ENCODE measurements around the gene KCND2. TPM values are rescaled to one million over a fixed set of nuclear protein-coding genes. Genes with fewer than 3 reads are reported as not detected.

Gene KCND2
- polyA plus RNA-seq, 1 of the 3 experiments (the other 2 are of a cell fraction): not detected

- Histone ChIP-seq H3K79me2 (ENCODE audit: insufficient read depth) (no peaks in the 10 kb centered on the region; the same call in 1 of the 2 replicates), H3K27ac (ENCODE audit: low read depth in 2 of 2, low read length in 1 of 2) (no peak overlapping the region), H4K20me1 (ENCODE audit: insufficient read depth) (no peaks in the 10 kb centered on the region), H3K27me3 (ENCODE audit: insufficient read depth) (no peaks in the 10 kb centered on the region; the same call in 1 of the 2 replicates), H3K9ac (no peak overlapping the region), H2AFZ (ENCODE audit: low read depth) (no peak overlapping the region), H3K9me3 (no peaks in the 10 kb centered on the region), H3K9me2 (no peaks in the 10 kb centered on the region), H3K4me2 (no peak overlapping the region), H3K4me1 (ENCODE audit: control insufficient read depth in 1 of 2, insufficient read depth in 2 of 2, low read depth in 1 of 2, low read length in 1 of 2) (no peaks in the 10 kb centered on the region), H3F3A (replicated peaks; ENCODE audit: insufficient read depth) (no peaks in the 10 kb centered on the region), H3K4me3 (ENCODE audit: low read depth in 2 of 2, low read length in 1 of 2) (no peak overlapping the region), H3K36me3 (replicated peaks in 1 of 2; ENCODE audit: control insufficient read depth in 1 of 2, insufficient read depth in 2 of 2, low read length in 1 of 2) (no peaks in the 10 kb centered on the region)
- POLR2A ChIA-PET: no interaction called here
- DNase-seq: no peak
- CTCF ChIA-PET: interaction anchor here (0.8 to 3.5 kb wide), 4 partner anchors 13 to 803 kb away, joined by 3 to 16 read pairs (median 3); no protein-coding TSS in a partner anchor
- 18% methylated on average over 3 of the region's 3 CpGs for WGBS (ENCODE audit: low lambda C conversion rate)
- TF ChIP-seq RXRA (IDR thresholded peaks at IDR 0.05; ENCODE audit: borderline replicate concordance, low read depth) (no peak), RFX5 (IDR thresholded peaks at IDR 0.05; ENCODE audit: low read length) (no peak), TAF1 (IDR thresholded peaks at IDR 0.05; ENCODE audit: borderline replicate concordance, low read depth, low read length) (no peak)
These were observed 465.8 kb downstream of the KCND2 start for GRCh38 chr7:120738816-120739215.

GRCh38 chr7:120740348-120740747, 467.4 kb downstream of the KCND2 start:
- no peak for DNase-seq

More at GRCh38 chr7:120740348-120740747, 467.4 kb downstream of the KCND2 start:
- ChIA-PET POLR2A (no interaction called here), CTCF (interaction anchor here (3.5 kb wide), 1 partner anchor 16 kb away, joined by 16 read pairs; no protein-coding TSS in a partner anchor)
- no peak for TF ChIP-seq JUND (IDR thresholded peaks at IDR 0.05)
- TF ChIP-seq ZBTB33 (IDR thresholded peaks at IDR 0.05; ENCODE audit: borderline replicate concordance, low read depth): no peak
- TF ChIP-seq MEF2A (IDR thresholded peaks at IDR 0.05; ENCODE audit: borderline replicate concordance, low read depth): no peak
- TF ChIP-seq MAX (IDR thresholded peaks at IDR 0.05; ENCODE audit: low read depth): no peak
- no peak for TF ChIP-seq FOSL2 (IDR thresholded peaks at IDR 0.05; ENCODE audit: borderline replicate concordance, low read depth)
- TF ChIP-seq USF2 (IDR thresholded peaks at IDR 0.05; ENCODE audit: borderline replicate concordance, low read depth, low read length): no peak
- no peak for TF ChIP-seq TEAD4 (IDR thresholded peaks at IDR 0.05; ENCODE audit: borderline replicate concordance, insufficient read depth)
- no peak for TF ChIP-seq GABPA (IDR thresholded peaks at IDR 0.05; ENCODE audit: low read depth)
- TF ChIP-seq CTCF (IDR thresholded peaks at IDR 0.05): no peak
- TF ChIP-seq FOXM1 (IDR thresholded peaks at IDR 0.05; ENCODE audit: low read depth): no peak
- no peak for TF ChIP-seq USF1 (IDR thresholded peaks at IDR 0.05; ENCODE audit: borderline replicate concordance, low read depth)
- TF ChIP-seq SIN3A (IDR thresholded peaks at IDR 0.05; ENCODE audit: borderline replicate concordance, low read depth, low read length): no peak
- no peak for TF ChIP-seq POLR2AphosphoS5 (IDR thresholded peaks at IDR 0.05; ENCODE audit: low read depth, low read length)
- no peak for TF ChIP-seq SMC3 (IDR thresholded peaks at IDR 0.05; ENCODE audit: low read depth, low read length)
- TF ChIP-seq FOXJ3 (CRISPR knock-in tag; IDR thresholded peaks at IDR 0.05): no peak
- TF ChIP-seq EP300 (IDR thresholded peaks at IDR 0.05; ENCODE audit: borderline replicate concordance in 1 of 2, low read depth in 1 of 2, low read length in 1 of 2): no peak
- Histone ChIP-seq H2AFZ (ENCODE audit: low read depth) (no peak overlapping the region), H3K27me3 (ENCODE audit: insufficient read depth) (no peaks in the 10 kb centered on the region; the same call in 1 of the 2 replicates), H3K36me3 (replicated peaks in 1 of 2; ENCODE audit: control insufficient read depth in 1 of 2, insufficient read depth in 2 of 2, low read length in 1 of 2) (no peaks in the 10 kb centered on the region), H3F3A (replicated peaks; ENCODE audit: insufficient read depth) (no peaks in the 10 kb centered on the region), H3K9me2 (no peaks in the 10 kb centered on the region), H3K9ac (no peak overlapping the region), H3K4me3 (ENCODE audit: low read depth in 2 of 2, low read length in 1 of 2) (peak overlapping the region in 1 of 2 experiments; percentile 14; a peak in 1 of 4 replicates), H3K27ac (ENCODE audit: low read depth in 2 of 2, low read length in 1 of 2) (no peak overlapping the region), H3K4me1 (ENCODE audit: control insufficient read depth in 1 of 2, insufficient read depth in 2 of 2, low read depth in 1 of 2, low read length in 1 of 2) (no peaks in the 10 kb centered on the region), H3K79me2 (ENCODE audit: insufficient read depth) (no peaks in the 10 kb centered on the region; the same call in 1 of the 2 replicates), H3K4me2 (peak overlapping the region; percentile 49; the same call in 1 of the 2 replicates), H3K9me3 (no peaks in the 10 kb centered on the region), H4K20me1 (ENCODE audit: insufficient read depth) (no peaks in the 10 kb centered on the region)
- WGBS (ENCODE audit: low lambda C conversion rate): 35% methylated on average over 3 of the region's 3 CpGs
